SK-N-SH (cell line): Measurements from ENCODE around the gene ARHGAP36. TPM values are rescaled to one million over a fixed set of nuclear protein-coding genes. Genes with fewer than 3 reads are reported as not detected.

ENCODE experiments used
- CTCF ChIA-PET: fragments of 300-600, 350-600 bp; formaldehyde crosslinking; extraction: SDS; loops from one replicate; lab custom pipeline; 2021; lab: Yijun Ruan, JAX
- POLR2A ChIA-PET: fragments of 350-600 bp; sonication (Branson Sonifier 250); formaldehyde crosslinking; extraction: SDS; loops from one replicate; lab custom pipeline; 2020; ENCODE audit warnings: antibody characterized with exemption, inconsistent platforms; lab: Yijun Ruan, JAX
- DNase-seq: peaks from one replicate; pipeline ENCODE4 v3.0.0; 2012
- H2AFZ ChIP-seq: fragments of 200-600 bp; sonication (generic); 2 replicates; pipeline ENCODE4 v1.8.1; 2016; ENCODE audit warnings: antibody characterized with exemption, mild to moderate bottlenecking, low read depth
- H3F3A ChIP-seq: fragments of 200-600 bp; sonication (generic); replicated peaks from 2 replicates; pipeline ENCODE3; 2016; ENCODE audit warnings: antibody characterized with exemption, mild to moderate bottlenecking; ENCODE audit not compliant: insufficient read depth
- H3K27ac ChIP-seq, 2 experiments: fragments of 200-500 bp in 1 of 2; fragments of 200-600 bp in 1 of 2; sonication (Bioruptor generic) in 1 of 2; sonication (generic), shearing (Covaris generic) in 1 of 2; 2 replicates each; pipeline versions ENCODE4 v1.5.1 to v1.6.1; 2014 to 2016; ENCODE audit warnings: low read depth in 2 of 2, inconsistent platforms in 1 of 2, low read length in 1 of 2, mild to moderate bottlenecking in 1 of 2, mixed read lengths in 1 of 2
- H3K27me3 ChIP-seq: fragments of 200-600 bp; sonication (generic), shearing (Covaris generic); 2 replicates; pipeline ENCODE4 v1.6.1; 2016; ENCODE audit warnings: mixed run types; ENCODE audit not compliant: insufficient read depth
- H3K36me3 ChIP-seq, 2 experiments: fragments of 200-500 bp in 1 of 2; fragments of 200-600 bp in 1 of 2; sonication (Bioruptor generic) in 1 of 2; sonication (generic) in 1 of 2; replicated peaks in 1 of 2; 2 replicates each; pipeline versions ENCODE3 to v1.5.1; 2014 to 2016; ENCODE audit warnings: low read length in 1 of 2, mild to moderate bottlenecking in 1 of 2; ENCODE audit not compliant: insufficient read depth in 2 of 2, control insufficient read depth in 1 of 2
- H3K4me1 ChIP-seq, 2 experiments: fragments of 200-500 bp in 1 of 2; fragments of 200-600 bp in 1 of 2; sonication (Bioruptor generic) in 1 of 2; sonication (generic), shearing (Covaris generic) in 1 of 2; 2 replicates each; pipeline versions ENCODE4 v1.5.1 to v1.6.1; 2014 to 2016; ENCODE audit warnings: low read depth in 1 of 2, low read length in 1 of 2, mixed run types in 1 of 2; ENCODE audit not compliant: insufficient read depth in 2 of 2, control insufficient read depth in 1 of 2
- H3K4me2 ChIP-seq: fragments of 200-600 bp; sonication (generic), shearing (Covaris generic); 2 replicates; pipeline ENCODE4 v1.6.1; 2017; ENCODE audit warnings: mixed run types
- H3K4me3 ChIP-seq, 2 experiments: fragments of 200-500 bp in 1 of 2; fragments of 200-600 bp in 1 of 2; sonication (Bioruptor generic) in 1 of 2; sonication (generic), shearing (Covaris generic) in 1 of 2; 2 replicates each; pipeline versions ENCODE4 v1.5.1 to v1.8.1; 2014 to 2016; ENCODE audit warnings: low read depth in 2 of 2, inconsistent platforms in 1 of 2, low read length in 1 of 2, mild to moderate bottlenecking in 1 of 2, mixed read lengths in 1 of 2, moderate library complexity in 1 of 2
- H3K79me2 ChIP-seq: fragments of 200-600 bp; sonication (generic); 2 replicates; pipeline ENCODE4 v1.8.1; 2017; ENCODE audit warnings: mild to moderate bottlenecking; ENCODE audit not compliant: insufficient read depth
- H3K9ac ChIP-seq: fragments of 200-600 bp; sonication (generic); 2 replicates; pipeline ENCODE4 v1.6.1; 2017; ENCODE audit warnings: mixed run types
- H3K9me2 ChIP-seq: fragments of 200-600 bp; sonication (generic); 2 replicates; pipeline ENCODE4 v1.6.1; 2017; ENCODE audit warnings: mixed run types
- H3K9me3 ChIP-seq: fragments of 200-600 bp; sonication (generic); 2 replicates; pipeline ENCODE4 v1.6.1; 2017; ENCODE audit warnings: mixed run types, mild to moderate bottlenecking, moderate library complexity
- H4K20me1 ChIP-seq: fragments of 200-600 bp; sonication (generic); 2 replicates; pipeline ENCODE4 v1.6.1; 2017; ENCODE audit warnings: mild to moderate bottlenecking, mixed run types; ENCODE audit not compliant: insufficient read depth
- CTCF ChIP-seq: fragments of 200-600 bp; sonication (generic); IDR thresholded peaks from 2 replicates; pipeline ENCODE4 v1.6.1; 2017; ENCODE audit warnings: antibody characterized with exemption, mild to moderate bottlenecking, moderate library complexity
- ELF1 ChIP-seq: IDR thresholded peaks from 2 replicates; pipeline ENCODE4 v1.4.0; 2012
- EP300 ChIP-seq, 2 experiments: IDR thresholded peaks; 2 replicates each; pipeline versions ENCODE4 v1.4.0 to v1.6.1; 2012; ENCODE audit warnings: borderline replicate concordance in 1 of 2, low read depth in 1 of 2, low read length in 1 of 2
- EZH2phosphoT487 ChIP-seq: fragments of 200-600 bp; sonication (generic); IDR thresholded peaks from 2 replicates; pipeline ENCODE4 v1.6.1; 2017; ENCODE audit warnings: low read depth, mixed run types, mild to moderate bottlenecking, antibody characterized with exemption, moderate library complexity, borderline replicate concordance
- GABPA ChIP-seq: IDR thresholded peaks from 2 replicates; pipeline ENCODE4 v1.4.0; 2012; ENCODE audit warnings: low read depth, mild to moderate bottlenecking
- MXI1 ChIP-seq: IDR thresholded peaks from 2 replicates; pipeline ENCODE4 v1.6.1; 2012; ENCODE audit warnings: mild to moderate bottlenecking, low read depth, low read length, improper control_type of control experiment
- NRF1 ChIP-seq: IDR thresholded peaks from 2 replicates; pipeline ENCODE4 v1.6.1; 2012; ENCODE audit warnings: low read depth, mild to moderate bottlenecking, low read length
- RAD21 ChIP-seq: IDR thresholded peaks from 2 replicates; pipeline ENCODE4 v1.6.1; 2012; ENCODE audit warnings: mild to moderate bottlenecking, low read length
- RCOR1 ChIP-seq: fragments of 150-350 bp; IDR thresholded peaks from 2 replicates; pipeline ENCODE4 v1.6.1; 2017; ENCODE audit warnings: antibody characterized with exemption, low read length
- RFX5 ChIP-seq: IDR thresholded peaks from 2 replicates; pipeline ENCODE4 v1.6.1; 2012; ENCODE audit warnings: mild to moderate bottlenecking, improper control_type of control experiment, low read length
- RXRA ChIP-seq: IDR thresholded peaks from 2 replicates; pipeline ENCODE4 v1.4.0; 2012; ENCODE audit warnings: low read depth, mild to moderate bottlenecking, borderline replicate concordance
- SIN3A ChIP-seq: IDR thresholded peaks from 2 replicates; pipeline ENCODE4 v1.6.1; 2012; ENCODE audit warnings: low read depth, mild to moderate bottlenecking, low read length, moderate library complexity, borderline replicate concordance
- SMC3 ChIP-seq: IDR thresholded peaks from 2 replicates; pipeline ENCODE4 v1.6.1; 2012; ENCODE audit warnings: low read depth, low read length, improper control_type of control experiment
- TAF1 ChIP-seq: IDR thresholded peaks from 2 replicates; pipeline ENCODE4 v1.6.1; 2012; ENCODE audit warnings: low read depth, mild to moderate bottlenecking, low read length, moderate library complexity, borderline replicate concordance
- whole genome bisulfite sequencing: methylation state at CpG from one replicate; pipeline ENCODE4 v1.1.6; 2017; ENCODE audit warnings: low lambda C conversion rate; 5-methylcytosine and 5-hydroxymethylcytosine counted together
- polyA plus RNA-seq, 3 experiments: library from polyadenylated mRNA; depleted of rRNA; stranded (reverse); fragments of >200 nt; gene quantifications; 2 replicates each; pipeline ENCODE4 v1.2.3, GENCODE V29; 2012
- TF ChIP-seq, protein P1 (sequence below): IDR thresholded peaks from 2 replicates; pipeline ENCODE4 v1.4.0; 2012; ENCODE audit warnings: low read depth, borderline replicate concordance
- TF ChIP-seq, protein P2 (sequence below): IDR thresholded peaks from 2 replicates; pipeline ENCODE4 v1.4.0; 2012; ENCODE audit warnings: low read depth
- TF ChIP-seq, protein P3 (sequence below): IDR thresholded peaks from 2 replicates; pipeline ENCODE4 v1.4.0; 2012; ENCODE audit warnings: low read depth, borderline replicate concordance

The ARHGAP36 gene
- polyA plus RNA-seq, 1 of the 3 experiments (the other 2 are of a cell fraction), result 0.23 TPM

- Histone ChIP-seq H3K36me3 (no peaks in the 10 kb centered on the region), H3K4me1 (no peaks in the 10 kb centered on the region; a peak in 1 of 4 replicates), H3K9me2 (no peaks in the 10 kb centered on the region), H2AFZ (no peak overlapping the region), H3K27ac (no peak overlapping the region), H3K9me3 (no peaks in the 10 kb centered on the region), H4K20me1 (no peaks in the 10 kb centered on the region), H3K79me2 (no peaks in the 10 kb centered on the region), H3F3A (no peaks in the 10 kb centered on the region), H3K9ac (no peak overlapping the region), H3K4me3 (no peak overlapping the region), H3K4me2 (no peak overlapping the region), H3K27me3 (peaks cover 3% of the 10 kb centered on the region; the same call in 1 of the 2 replicates)
- ChIA-PET POLR2A (no interaction called here), CTCF (no interaction called here)
- TF ChIP-seq MXI1, result no peak
- no peak for TF ChIP-seq ELF1
- TF ChIP-seq, protein P1, sequence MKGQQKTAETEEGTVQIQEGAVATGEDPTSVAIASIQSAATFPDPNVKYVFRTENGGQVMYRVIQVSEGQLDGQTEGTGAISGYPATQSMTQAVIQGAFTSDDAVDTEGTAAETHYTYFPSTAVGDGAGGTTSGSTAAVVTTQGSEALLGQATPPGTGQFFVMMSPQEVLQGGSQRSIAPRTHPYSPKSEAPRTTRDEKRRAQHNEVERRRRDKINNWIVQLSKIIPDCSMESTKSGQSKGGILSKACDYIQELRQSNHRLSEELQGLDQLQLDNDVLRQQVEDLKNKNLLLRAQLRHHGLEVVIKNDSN, result no peak
- no peak for TF ChIP-seq GABPA
- no peak for TF ChIP-seq SIN3A
- TF ChIP-seq TAF1, result no peak
- TF ChIP-seq CTCF, result no peak
- no peak for TF ChIP-seq RCOR1
- TF ChIP-seq SMC3, result no peak
- TF ChIP-seq, protein P2, sequence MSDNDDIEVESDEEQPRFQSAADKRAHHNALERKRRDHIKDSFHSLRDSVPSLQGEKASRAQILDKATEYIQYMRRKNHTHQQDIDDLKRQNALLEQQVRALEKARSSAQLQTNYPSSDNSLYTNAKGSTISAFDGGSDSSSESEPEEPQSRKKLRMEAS, result no peak
- TF ChIP-seq RFX5, result no peak
- no peak for TF ChIP-seq RAD21
- no peak for TF ChIP-seq NRF1
- TF ChIP-seq EP300 (IDR thresholded peaks at IDR 0.05; ENCODE audit: borderline replicate concordance in 1 of 2, low read depth in 1 of 2, low read length in 1 of 2), result no peak
- no peak for TF ChIP-seq EZH2phosphoT487
- TF ChIP-seq, protein P3, sequence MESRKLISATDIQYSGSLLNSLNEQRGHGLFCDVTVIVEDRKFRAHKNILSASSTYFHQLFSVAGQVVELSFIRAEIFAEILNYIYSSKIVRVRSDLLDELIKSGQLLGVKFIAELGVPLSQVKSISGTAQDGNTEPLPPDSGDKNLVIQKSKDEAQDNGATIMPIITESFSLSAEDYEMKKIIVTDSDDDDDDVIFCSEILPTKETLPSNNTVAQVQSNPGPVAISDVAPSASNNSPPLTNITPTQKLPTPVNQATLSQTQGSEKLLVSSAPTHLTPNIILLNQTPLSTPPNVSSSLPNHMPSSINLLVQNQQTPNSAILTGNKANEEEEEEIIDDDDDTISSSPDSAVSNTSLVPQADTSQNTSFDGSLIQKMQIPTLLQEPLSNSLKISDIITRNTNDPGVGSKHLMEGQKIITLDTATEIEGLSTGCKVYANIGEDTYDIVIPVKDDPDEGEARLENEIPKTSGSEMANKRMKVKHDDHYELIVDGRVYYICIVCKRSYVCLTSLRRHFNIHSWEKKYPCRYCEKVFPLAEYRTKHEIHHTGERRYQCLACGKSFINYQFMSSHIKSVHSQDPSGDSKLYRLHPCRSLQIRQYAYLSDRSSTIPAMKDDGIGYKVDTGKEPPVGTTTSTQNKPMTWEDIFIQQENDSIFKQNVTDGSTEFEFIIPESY, result no peak
- TF ChIP-seq RXRA, result no peak
- 36% methylated on average over 4 of the region's 4 CpGs for whole genome bisulfite sequencing
- DNase-seq, result no peak
These were observed 15.5 kb downstream of the ARHGAP36 start for GRCh38 chrX:131073607-131074006.
